ENCODE data around the gene KLF9.

Gene KLF9

GRCh38 chr9:70413799-70414775, at the start of gene KLF9:
Gene KLF9, minus strand, starts transcription at chr9:70414657. Its CDS starts 1,294 bp downstream, at chr9:70413363.
- peak; percentile 93 for DNase-seq (ENCODE audit: low read depth)

DNA sequence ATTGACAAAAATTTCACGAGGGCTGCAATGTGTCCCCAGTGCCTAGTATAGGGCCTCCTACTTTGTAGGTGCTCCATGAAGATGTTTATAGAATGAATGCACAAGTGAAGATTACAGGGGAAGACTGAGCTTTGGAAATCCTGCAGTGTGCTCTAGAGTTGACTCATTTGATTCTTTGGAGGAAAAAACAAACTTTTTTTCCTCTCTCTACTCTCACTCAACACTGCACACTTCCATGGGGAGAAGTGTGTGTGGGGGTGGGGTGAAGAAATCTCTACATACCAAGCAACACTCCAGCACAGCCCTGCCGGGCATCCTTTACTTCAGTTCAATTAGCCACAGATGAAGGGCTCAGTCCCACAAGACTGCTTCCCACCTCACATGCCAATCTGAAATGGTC, 49.4 kb upstream of the KLF9 start:
- no peak for DNase-seq (ENCODE audit: low read depth)

DNA sequence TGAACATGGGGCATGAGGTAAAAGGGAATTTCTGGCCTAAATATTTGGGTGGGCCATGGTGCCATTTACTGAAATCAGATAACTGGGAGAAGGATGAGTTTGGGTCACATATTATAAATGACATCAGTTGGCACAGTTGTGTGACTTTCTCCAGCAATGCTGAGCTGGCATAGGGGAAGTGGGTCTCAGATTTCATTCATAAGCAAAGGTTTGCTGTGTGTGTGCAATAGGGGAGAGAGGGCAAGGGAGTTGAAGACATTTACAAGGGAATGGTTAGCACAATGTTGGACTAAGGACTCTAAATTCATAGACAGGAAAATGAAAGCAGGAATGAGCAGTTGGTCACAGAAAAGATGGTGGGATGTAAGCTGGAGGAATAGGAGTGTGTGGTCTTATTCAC, 47.8 kb upstream of the KLF9 start:
- no peak for DNase-seq (ENCODE audit: low read depth)

- no peak for DNase-seq (ENCODE audit: low read depth)
These were observed 42.8 kb upstream of the KLF9 start for GRCh38 chr9:70457235-70457634.

DNA sequence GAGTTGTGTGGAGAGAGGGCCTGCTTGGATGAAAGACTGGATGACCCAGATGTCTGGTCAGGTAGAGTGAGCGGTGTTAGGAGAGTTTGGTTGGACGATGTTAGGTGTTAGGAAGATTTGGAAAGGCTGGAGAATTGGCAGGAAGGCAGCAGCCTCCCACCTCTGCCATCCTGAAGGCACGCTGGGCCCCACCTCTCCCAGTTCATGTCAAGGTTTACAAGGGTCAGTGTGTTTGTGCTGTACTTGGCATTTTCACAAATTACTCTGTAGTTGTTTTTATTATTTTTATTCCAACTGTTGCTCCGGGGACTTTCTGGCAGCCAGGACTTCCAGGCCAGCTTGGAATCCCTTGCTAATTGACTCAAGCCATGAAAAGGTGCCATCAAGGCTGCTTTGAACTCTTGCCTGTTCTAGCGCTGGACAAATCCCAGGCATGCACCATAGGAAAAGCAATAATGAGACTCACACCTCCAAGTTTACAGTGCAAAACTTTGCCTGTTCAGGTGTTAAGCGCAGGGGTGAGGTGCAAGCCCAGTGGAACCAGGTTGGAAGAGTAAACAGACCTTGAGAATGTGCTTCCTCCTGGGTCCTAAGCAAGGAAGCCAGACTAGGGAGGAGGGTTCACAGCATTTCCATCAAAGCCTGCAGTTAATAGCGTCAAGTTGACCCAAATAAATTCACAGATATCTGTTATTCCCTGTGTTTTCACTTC, 41.7 kb upstream of the KLF9 start:
- DNase-seq (ENCODE audit: low read depth), result no peak

- DNase-seq (ENCODE audit: low read depth), result no peak
These were observed 37.9 kb upstream of the KLF9 start for GRCh38 chr9:70452365-70452764.

- no peak for DNase-seq (ENCODE audit: low read depth)
These were observed 37.3 kb upstream of the KLF9 start for GRCh38 chr9:70451765-70452164.

GRCh38 chr9:70450738-70451137, 36.3 kb upstream of the KLF9 start:
- DNase-seq (ENCODE audit: low read depth), result no peak

GRCh38 chr9:70449461-70449860, 35.0 kb upstream of the KLF9 start:
- DNase-seq (ENCODE audit: low read depth), result no peak

- no peak for DNase-seq (ENCODE audit: low read depth)
These were observed 34.5 kb upstream of the KLF9 start for GRCh38 chr9:70448919-70449318.

- DNase-seq (ENCODE audit: low read depth), result no peak
These were observed 30.4 kb upstream of the KLF9 start for GRCh38 chr9:70444904-70445303.

GRCh38 chr9:70442328-70442848, 27.9 kb upstream of the KLF9 start:
- DNase-seq (ENCODE audit: low read depth), result no peak

- no peak for DNase-seq (ENCODE audit: low read depth)
These were observed 27.2 kb upstream of the KLF9 start for GRCh38 chr9:70441622-70442021.

GRCh38 chr9:70439991-70440706, 25.7 kb upstream of the KLF9 start:
- no peak for DNase-seq (ENCODE audit: low read depth)

GRCh38 chr9:70438341-70438928, 24.0 kb upstream of the KLF9 start:
- DNase-seq (ENCODE audit: low read depth), result no peak

- DNase-seq (ENCODE audit: low read depth), result no peak
These were observed 21.5 kb upstream of the KLF9 start for GRCh38 chr9:70435948-70436347.

DNA sequence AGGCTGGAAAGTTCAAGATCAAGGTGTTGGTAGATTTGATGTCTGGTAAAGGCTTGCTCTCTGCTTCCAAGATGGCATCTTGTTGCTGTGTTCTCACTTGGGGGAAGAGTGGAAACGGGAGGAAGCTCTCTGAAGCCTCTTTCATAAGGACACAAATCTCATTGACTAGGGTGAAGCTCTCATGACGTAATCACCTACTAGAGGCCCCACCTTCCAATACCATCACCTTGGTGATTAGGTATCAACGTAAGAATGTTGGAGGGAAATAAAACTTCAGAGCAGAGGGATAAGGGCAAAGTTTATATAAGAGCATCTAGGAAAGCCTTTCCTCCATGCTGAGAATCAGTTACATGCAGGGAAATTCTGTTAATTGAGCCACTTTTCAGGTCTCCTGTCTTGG, 15.4 kb upstream of the KLF9 start:
- no peak for DNase-seq (ENCODE audit: low read depth)

- DNase-seq (ENCODE audit: low read depth), result no peak
These were observed 14.3 kb upstream of the KLF9 start for GRCh38 chr9:70428781-70429180.

DNA sequence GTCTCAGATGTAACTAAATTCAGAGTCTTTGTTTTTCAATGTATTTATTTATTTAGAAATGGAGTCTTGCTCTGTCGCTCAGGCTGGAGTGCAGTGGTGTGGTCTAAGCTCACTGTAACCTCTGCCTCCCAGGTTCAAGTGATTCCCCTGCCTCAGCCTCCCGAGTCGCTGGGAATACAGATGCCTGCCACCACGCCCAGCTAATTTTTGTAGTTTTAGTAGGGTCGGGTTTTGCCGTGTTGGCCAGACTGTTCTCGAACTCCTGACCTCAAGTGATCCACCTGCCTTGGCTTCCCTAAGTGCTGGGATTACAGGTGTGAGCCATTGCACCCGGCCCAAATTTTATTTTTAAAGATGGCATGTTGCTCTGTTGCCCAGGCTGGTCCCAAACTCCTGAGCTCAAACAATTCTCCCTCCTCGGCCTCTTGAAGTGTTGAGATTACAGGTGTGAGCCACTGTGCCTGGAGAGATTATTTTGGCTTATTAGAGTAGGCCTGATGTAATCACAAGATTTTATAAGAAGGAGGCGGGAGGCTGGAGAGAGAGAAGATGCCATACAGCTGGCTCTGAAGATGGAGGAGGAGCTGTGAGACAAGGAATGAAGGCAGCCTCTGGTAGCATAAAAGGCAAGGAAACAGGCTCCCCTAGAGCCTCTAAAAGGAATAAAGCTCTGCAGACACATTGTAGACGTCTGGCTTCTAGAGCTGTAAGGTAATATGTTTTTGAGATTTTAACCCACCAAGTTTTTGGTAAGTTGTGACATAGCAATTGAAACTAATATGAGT, 12.9 kb upstream of the KLF9 start:
- no peak for DNase-seq (ENCODE audit: low read depth)

GRCh38 chr9:70425192-70425591, 10.7 kb upstream of the KLF9 start:
- no peak for DNase-seq (ENCODE audit: low read depth)

GRCh38 chr9:70422371-70423043, 8.1 kb upstream of the KLF9 start:
- no peak for DNase-seq (ENCODE audit: low read depth)
